H1 (cell line): ENCODE measurements around the gene POLR3H. TPM values are rescaled to one million over a fixed set of nuclear protein-coding genes. Genes with fewer than 3 reads are reported as not detected.

ENCODE experiments used
- BRCA1 ChIP-seq: IDR thresholded peaks from 2 replicates; pipeline ENCODE4 v1.6.1; 2012; ENCODE audit warnings: low read depth, low read length, improper control_type of control experiment
- CHD7 ChIP-seq: fragments of 300-600 bp; sonication (generic); IDR thresholded peaks from 2 replicates; pipeline ENCODE4 v1.7.1; 2012; ENCODE audit warnings: low read length, moderate library complexity, mild to moderate bottlenecking, inconsistent platforms; ENCODE audit not compliant: insufficient replicate concordance
- CREB1 ChIP-seq: IDR thresholded peaks from 2 replicates; pipeline ENCODE4 v1.6.1; 2012; ENCODE audit warnings: inconsistent platforms
- GABPA ChIP-seq: IDR thresholded peaks from 2 replicates; pipeline ENCODE4 v1.6.1; 2011; ENCODE audit warnings: mild to moderate bottlenecking, low read length, moderate library complexity, borderline replicate concordance; ENCODE audit not compliant: insufficient read depth
- JUN ChIP-seq: IDR thresholded peaks from 2 replicates; pipeline ENCODE4 v1.6.1; 2011; ENCODE audit warnings: low read depth, mild to moderate bottlenecking, improper control_type of control experiment, low read length
- JUND ChIP-seq: IDR thresholded peaks from 2 replicates; pipeline ENCODE4 v1.6.1; 2011; ENCODE audit warnings: mild to moderate bottlenecking, improper control_type of control experiment, low read length
- RNF2 ChIP-seq: fragments of 200-900, 300-1000 bp; sonication (generic); IDR thresholded peaks from 2 replicates; pipeline ENCODE4 v1.7.1; 2016; ENCODE audit warnings: borderline replicate concordance, low read depth, mild to moderate bottlenecking, antibody characterized with exemption, low read length; ENCODE audit not compliant: poor library complexity, severe bottlenecking; ENCODE audit errors: missing control alignments
- RXRA ChIP-seq: IDR thresholded peaks from 2 replicates; pipeline ENCODE4 v1.6.1; 2011; ENCODE audit warnings: low read depth, mild to moderate bottlenecking, low read length, moderate library complexity; ENCODE audit not compliant: insufficient read depth
- SIN3A ChIP-seq, 2 experiments: IDR thresholded peaks in 1 of 2; conservative IDR thresholded peaks in 1 of 2; 2 replicates each; pipeline ENCODE4 v1.6.1; 2011 to 2012; ENCODE audit warnings: low read length in 2 of 2, improper control_type of control experiment in 1 of 2, low read depth in 1 of 2, mild to moderate bottlenecking in 1 of 2
- SUZ12 ChIP-seq: fragments of 200-600 bp; sonication (generic); IDR thresholded peaks from 2 replicates; pipeline ENCODE4 v1.6.1; 2012; ENCODE audit warnings: mild to moderate bottlenecking, inconsistent platforms, low read length, moderate library complexity, mixed read lengths
- TAF7 ChIP-seq: optimal IDR thresholded peaks from 2 replicates; pipeline ENCODE3; 2011; ENCODE audit warnings: low read depth, mild to moderate bottlenecking, inconsistent platforms, low read length, moderate library complexity, borderline replicate concordance
- TEAD4 ChIP-seq: IDR thresholded peaks from 2 replicates; pipeline ENCODE4 v1.6.1; 2012; ENCODE audit warnings: low read depth, low read length, inconsistent platforms, mixed read lengths
- polyA plus RNA-seq, 7 experiments: library from polyadenylated mRNA; depleted of rRNA in 3 of 7; stranded (reverse) in 5 of 7; unstranded in 2 of 7; fragments of >200 nt in 5 of 7; fragments of 200-250 nt in 2 of 7; gene quantifications; 1 replicate in 5 of 7; 2 replicates in 1 of 7; 4 replicates in 1 of 7; pipeline versions ENCODE4 v1.2.1 to v1.2.3, GENCODE V29; 2011 to 2013; ENCODE audit warnings: missing spikeins in 2 of 7, mixed read lengths in 2 of 7
- total RNA-seq: library from RNA; stranded (reverse); fragmentation: NEBNext Ultra II Directional; extraction: Animal tissue kit (Norgen Biotek cat#: 25700); gene quantifications from 2 replicates; pipeline ENCODE4 v1.2.1, GENCODE V29; 2021

Gene POLR3H
- total and polyA plus RNA-seq, 2 of the 8 experiments (the other 6 are each of a cell fraction or from before 2014, with no cell fraction given): 29.7 to 39.2 TPM

GRCh38 chr22:41488076-41488475 lies 56.2 kb downstream of the POLR3H start (continued):
- TF ChIP-seq CHD7 (no peak), RNF2 (no peak), JUN (no peak), BRCA1 (no peak), TAF7 (no peak), GABPA (no peak), RXRA (no peak), CREB1 (no peak), TEAD4 (no peak), JUND (no peak), SUZ12 (no peak), SIN3A (conservative IDR thresholded peaks at IDR 0.05 in 1 of 2, IDR thresholded peaks at IDR 0.05 in 1 of 2; ENCODE audit: low read depth in 1 of 2, low read length in 2 of 2) (no peak)
